ENCODE data around the gene TRPV6. TPM values are rescaled to one million over a fixed set of nuclear protein-coding genes. Genes with fewer than 3 reads are reported as not detected.
A peak's percentile ranks its signal among the peaks of the same experiment; 100 is the strongest.

TRPV6 gene
- not detected in 2 replicates for total RNA-seq (2014; rRNA removed)
- polyA plus RNA-seq (2012), result not detected

DNA sequence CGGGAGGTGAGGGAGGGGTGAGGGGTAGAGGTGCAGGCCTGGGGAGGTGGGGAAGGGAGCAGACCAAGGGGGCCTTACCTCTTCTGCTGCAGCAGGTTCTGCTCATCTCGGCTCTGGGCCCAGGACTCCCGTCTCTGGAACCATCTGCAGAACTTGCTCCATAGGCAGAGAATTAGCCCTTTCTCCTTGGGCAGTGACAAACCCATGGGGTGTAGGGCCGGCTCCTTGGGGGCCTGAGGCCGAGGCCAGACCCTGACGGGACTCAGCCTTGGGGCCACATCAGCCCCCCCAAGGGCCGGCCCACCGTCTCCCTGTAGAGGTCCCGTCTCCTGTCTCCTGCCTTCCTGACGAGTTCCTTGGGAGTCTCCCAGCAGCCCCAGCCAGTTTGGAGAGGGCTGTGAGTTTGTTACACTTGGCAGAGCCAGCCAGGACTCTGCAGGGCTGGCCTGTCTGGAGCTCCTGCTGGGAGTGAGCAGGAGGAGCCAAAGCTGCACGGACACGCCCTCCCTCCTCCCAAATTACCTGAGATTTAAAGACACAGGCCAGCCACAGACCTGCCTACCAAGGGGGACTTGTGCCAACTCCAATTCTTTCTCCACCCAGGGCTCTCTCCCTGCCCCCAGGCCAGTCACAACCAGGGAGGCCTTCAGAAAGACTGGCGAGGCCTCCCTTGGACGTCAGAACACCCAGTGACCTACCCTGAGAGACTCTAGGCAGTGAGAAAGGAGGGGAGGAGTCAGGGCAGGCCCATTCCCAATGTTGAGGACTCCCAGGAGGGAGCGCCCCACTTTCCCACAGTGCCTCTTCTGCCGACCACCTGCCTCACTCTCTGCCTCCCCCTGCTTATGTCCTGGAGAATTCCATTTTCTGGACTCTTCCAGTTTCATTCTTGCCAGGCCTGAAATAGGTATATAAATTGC lies at the start of gene TRPV6:
Gene TRPV6 (minus strand): TSS at position 435 of the 920 bp plus-strand sequence.
- DNase-seq (ENCODE audit: low read depth), result no peak

DNA sequence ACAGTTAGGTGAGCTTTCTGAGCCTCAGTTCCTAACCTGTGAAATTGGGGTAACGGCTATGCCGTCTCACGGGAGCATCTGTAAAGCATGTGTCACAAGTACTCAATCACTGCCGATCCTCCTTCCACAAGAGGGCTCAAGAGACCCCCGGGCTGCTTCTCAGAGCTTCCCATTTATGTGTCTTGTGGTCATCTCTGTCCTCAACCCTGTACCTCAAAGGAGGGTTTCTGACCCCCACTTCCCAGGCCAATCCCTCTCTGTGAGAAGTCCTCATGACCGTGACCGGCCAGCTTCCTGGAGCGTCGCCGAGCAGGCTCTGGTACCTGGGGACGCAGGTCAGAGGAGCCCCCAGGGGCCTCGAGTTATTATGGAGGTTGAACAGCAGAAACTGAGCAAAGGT lies 48.5 kb upstream of the TRPV6 start:
- DNase-seq (ENCODE audit: low read depth), result no peak

DNA sequence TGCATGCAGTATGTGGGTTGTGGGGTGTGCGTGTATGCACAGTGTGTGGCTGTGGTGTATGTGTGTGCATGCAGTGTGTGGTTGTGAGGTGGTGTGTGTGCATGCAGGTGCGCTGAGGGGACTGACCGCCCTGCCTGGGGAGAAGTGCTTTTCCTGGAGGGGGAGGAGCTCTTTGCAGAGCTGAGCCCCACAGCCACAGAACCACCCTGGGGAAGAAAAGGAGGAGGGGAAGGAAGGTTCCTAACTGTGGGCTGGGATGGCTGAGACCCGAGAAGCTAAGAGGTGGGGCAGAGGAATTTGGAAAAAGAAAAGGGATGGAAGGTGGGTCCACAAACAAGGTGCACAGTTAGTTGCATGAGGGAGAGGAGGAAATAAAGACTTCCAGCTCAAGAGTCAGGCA lies 48.1 kb upstream of the TRPV6 start, which contains the start of gene TRPV5:
Gene TRPV5 (minus strand): TSS at position 123 of the 400 bp plus-strand sequence. CDS start 287 bp downstream, outside the sequence.
- no peak for DNase-seq (ENCODE audit: low read depth)

DNA sequence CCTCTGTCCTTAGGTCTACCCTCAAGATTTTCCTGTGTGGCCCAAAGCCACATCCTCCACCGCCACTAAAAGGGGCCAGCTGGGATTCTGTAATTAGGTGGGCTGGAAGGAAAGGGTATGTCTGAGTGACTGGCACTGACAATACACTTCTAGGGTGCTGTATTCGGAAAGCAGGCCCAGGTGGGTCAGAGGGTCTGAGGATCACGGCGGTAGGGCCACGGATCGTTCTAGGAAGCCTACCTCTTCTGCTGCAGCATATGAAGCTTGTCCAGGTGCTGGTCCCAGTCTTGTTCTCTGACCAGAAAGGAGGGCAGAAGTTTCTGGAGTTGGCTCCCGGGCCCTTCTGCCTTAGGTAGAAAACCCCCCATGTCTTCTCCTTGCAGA lies 47.5 kb upstream of the TRPV6 start:
- no peak for DNase-seq (ENCODE audit: low read depth)

DNA sequence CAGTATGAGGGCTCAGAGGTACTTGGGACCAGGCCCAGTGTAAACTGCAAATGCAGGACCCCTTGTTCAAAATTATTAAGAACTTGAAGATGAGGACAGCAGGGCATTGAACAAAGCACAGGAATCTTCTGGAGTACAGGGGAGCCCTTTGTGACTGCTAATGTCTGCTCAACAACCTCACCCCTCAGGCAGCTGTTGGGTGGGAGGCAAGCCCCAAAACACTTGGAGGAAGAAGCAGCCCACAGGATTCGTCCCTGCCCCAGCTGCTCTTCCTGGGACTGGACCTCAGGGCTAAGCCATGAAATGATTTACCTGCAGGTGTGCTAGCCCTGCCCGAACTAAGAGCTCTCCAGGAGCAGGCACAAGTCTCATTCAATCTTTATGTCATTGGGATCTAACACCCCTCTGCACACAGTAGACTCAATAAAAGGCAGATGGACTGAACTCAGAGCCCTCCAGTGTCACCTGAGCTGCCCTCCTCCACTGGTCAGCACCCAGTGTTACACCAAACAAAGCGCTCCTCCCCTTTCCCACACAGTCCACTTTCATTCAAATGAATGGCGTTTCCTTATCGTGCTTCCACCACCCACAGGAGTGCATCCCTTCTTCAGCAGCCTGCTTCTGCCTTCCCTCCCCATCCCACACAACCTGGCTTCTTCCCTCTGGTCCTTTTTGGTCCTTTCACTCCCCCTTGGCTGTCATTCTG lies 47.0 kb upstream of the TRPV6 start:
- no peak for DNase-seq (ENCODE audit: low read depth)

DNA sequence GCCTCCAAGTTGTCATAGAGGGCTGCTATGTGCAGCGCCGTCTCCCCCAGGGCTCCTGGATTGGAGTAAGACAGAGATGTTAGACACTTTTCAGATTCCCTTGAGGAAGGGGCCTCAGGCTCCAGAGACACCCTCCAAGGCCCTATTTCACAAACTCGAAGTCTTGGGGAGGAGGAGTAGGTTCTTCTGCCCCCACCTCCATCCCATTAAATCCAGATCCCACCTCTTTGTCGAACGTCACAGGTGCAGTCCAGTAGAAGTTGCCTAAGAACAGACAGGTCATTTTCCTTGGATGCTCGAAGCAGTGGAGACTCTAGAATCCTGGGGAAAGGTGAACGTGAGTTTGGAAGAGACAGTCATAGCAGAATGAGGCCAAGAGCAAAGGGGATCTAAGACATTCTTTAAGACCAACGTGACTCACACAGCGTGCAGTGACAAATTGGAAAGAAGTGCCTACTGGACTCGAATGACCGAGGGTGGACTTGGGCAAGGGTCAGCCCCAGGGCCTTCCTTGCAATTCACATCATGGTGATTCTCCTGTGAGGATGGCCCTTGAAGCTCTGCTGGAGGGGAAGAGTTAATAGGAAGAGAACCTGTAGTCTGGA lies 44.7 kb upstream of the TRPV6 start:
- DNase-seq (ENCODE audit: low read depth), result no peak

DNA sequence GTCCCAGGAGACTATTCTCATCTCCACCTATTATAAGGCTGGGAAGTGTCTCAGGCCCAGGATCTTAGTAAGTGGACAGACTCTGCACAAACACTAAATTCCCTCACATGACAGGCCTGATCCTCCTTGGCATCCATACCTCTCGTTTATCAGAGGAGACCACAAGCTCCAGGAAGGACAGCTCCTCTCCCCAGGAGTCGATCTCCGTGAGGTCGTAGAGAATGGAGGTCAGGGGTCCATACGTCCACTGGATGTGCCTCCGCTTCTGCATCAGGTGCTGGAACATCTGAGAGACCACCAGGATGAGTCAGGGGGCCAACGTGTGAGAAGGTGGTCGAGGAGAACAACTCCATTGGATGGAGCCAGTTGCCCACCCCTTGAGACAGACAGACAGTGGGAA lies 42.4 kb upstream of the TRPV6 start:
- no peak for DNase-seq (ENCODE audit: low read depth)

DNA sequence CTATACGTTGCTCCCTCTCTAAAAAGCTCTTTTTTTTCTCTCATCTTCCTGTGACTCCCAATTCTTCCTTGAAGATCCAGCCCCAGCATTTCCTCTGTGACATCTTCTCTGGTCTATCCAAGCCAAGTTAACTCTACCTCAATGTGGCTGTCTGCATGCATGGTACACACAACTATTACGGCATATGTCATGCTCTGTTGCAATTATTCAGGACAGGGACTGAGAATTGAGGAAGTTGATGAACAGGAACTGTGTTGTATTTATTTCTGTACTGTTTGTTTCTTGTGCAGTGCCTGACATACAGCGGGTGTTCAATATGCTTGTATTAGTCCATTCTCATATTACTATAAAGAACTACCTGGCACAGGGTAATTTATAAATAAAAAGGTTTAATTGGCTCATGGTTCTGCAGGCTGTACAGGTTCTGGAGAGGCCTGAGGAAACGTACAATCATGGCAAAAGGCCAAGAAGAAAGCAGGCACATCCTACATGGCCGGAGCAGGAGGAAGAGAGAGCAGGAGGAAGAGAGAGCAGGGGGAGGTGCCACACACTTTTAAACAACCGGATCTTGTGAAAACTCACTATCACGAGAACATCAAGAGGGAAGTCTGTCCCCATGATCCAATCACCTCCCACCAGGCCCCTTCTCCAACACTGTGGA lies 41.7 kb upstream of the TRPV6 start:
- DNase-seq (ENCODE audit: low read depth), result no peak

DNA sequence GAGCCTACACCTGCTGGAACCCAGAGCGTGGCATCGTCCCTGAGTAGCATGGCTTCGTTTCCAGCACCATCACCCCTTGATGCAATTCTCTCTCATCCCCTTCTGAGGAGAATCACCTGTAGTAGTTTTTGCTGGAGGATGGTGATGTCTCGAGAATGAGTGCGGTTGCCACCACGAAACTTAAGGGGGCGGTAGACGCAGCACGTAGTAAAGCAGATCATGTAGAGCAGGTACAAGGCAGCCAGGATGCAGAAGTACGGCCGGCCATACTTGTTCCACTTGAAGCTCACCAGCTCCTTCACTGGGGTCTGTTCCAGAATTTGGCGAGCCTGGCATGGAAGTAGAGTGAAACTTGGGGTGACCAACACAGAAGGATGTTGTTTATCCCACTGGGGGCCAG lies 39.9 kb upstream of the TRPV6 start:
- no peak for DNase-seq (ENCODE audit: low read depth)

DNA sequence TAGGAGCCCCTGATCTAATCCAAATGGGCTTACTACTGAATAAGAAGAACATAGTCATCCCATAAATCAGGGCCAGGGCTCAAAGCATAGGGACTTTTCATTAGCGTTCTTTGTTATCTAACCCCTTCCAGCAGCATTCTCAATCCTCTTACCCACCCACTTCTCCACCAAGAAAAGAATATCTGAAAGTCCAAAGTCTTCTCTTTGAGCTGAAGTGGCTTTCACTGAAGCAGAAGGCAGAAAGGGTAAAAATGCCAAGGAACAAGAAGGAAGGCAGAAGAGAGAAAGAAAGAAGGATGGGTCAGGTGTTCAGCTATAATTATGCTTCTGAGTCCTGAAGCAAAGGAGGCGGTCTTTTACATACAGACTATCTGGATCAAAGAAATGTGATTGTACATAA lies 37.8 kb upstream of the TRPV6 start:
- DNase-seq (ENCODE audit: low read depth), result no peak

DNA sequence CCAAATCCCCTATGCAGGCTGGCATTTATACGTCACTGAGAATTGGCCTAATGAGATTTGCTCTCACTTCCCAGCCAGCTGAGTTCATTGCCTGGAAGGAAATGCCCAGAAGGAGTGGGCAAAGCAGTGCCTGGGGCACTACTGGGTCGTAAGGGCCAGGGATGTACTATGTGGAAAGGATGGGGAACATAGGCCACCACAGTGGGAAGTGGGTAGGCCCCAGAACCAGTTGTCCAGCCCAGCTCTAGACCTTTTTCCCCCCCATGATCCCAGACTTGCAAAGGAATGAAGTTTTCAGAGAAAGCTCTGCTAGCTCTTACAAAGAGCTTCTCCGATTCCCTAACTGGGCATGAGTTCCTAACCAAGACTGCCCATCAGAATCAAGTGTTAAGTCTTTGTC lies 34.1 kb upstream of the TRPV6 start:
- no peak for DNase-seq (ENCODE audit: low read depth)

DNA sequence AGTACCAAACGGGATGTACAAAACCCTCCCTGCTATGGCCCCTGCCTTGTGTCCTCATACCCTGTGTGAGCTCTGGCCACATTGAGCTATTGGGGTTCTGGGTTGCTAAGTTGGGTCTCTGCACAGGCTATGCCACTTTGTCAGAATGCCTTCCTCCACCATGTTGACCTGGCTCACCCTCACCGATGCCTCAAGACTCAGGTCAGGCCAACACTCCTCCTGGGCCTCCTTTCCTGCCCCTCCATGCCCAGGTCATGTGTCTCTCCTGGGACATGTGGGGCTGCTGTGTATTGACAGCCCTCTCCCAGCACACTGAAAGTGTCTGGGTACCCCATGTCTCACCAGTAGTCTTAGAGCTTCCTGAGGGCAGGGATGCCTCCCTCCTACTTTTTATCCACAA lies 33.4 kb upstream of the TRPV6 start:
- DNase-seq (ENCODE audit: low read depth), result no peak

DNA sequence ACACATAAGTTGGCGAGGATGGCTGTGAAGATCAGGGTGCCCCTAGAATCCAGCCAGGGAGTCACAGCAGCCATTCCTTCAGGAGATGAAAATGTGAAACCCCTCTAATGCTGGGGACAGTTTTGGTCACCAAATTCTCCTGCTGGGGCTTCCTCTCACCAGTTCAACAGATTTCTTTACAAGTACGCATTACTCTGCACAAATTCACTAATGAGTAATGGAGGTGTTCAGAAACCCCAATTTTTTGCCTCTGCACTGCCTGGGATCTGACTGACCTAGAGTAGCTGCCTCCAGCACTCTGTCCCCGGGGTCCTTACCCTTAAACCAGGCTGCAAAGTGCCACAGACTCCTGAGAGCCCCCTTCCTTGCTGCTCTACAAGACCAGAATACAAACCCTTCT lies 31.9 kb upstream of the TRPV6 start:
- DNase-seq (ENCODE audit: low read depth), result no peak

DNA sequence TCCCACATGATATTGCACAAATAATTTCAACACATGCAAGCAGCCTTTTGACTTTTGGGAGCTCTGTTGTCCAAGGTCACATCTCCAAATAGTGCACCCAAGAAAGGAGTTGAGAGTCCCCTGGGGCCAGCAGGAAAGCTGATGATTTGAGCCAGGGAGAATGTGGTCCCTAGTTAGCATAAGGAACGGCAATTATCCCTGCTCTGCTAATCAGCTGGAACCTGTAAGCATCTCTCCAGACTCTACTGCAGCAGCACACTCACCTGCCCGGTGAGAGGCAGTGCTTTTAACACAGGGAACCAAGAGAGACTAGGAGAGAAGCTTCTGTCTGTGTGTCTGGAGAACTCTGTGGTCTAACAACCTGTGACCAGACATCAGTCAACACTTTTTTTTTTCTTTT lies 31.0 kb upstream of the TRPV6 start:
- no peak for DNase-seq (ENCODE audit: low read depth)

DNA sequence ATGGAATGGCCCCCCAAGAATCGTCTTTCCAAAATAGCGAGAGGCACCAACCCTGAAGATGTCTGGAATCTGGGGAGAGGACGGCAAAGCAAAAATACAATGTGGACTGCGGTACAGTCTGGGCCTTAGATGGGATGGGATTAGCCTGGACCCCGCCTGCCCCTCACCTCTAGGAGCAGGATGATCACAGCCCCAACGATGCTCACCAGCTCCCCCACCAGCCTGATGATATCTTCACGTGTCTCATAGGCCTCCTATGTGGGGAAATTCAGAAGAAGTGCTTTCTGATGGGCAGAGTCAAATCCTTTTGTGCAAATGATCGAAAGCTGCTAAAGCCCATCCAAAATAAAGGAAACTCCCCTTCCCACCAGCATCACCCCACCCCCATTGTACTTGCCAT lies 29.8 kb upstream of the TRPV6 start:
- DNase-seq (ENCODE audit: low read depth), result no peak

DNA sequence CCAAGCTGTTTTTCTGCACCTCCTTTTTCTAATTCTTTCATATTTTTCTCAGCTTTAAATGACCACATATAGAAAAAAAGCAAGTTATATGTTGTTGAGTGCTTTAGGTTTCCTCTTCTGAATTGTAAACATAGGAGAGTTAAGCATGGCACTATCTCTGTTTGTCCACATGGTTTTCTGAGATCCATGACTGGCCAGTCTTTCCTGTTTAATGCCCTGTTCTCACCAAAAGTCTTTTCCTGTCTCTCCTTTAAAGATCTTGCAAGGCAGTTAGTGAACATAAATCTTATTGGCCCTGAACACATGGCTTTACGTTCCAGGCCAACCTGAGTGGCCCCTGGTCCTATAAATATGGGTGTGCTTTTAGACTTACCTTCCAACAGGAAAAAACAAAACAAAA lies 28.6 kb upstream of the TRPV6 start:
- no peak for DNase-seq (ENCODE audit: low read depth)

DNA sequence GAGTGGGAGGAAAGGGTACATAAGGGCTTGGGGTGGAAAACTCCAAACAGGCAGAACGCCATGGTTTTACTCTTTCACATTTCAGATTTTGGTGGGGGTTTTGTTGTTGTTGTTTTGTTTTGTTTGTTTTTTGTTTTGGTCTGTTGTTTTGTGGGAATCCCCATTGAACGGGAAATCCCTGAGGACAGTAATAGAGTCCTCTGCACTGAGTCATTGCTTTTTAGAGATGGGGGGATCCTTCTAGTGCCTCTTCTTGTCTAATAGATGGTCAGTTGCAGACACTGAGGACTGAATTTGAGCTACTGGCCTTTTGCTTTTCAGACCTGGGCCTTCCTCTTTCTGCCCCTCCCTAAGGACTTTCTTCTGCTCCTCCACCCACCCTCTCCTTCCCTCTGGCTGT lies 28.0 kb upstream of the TRPV6 start:
- no peak for DNase-seq (ENCODE audit: low read depth)

DNA sequence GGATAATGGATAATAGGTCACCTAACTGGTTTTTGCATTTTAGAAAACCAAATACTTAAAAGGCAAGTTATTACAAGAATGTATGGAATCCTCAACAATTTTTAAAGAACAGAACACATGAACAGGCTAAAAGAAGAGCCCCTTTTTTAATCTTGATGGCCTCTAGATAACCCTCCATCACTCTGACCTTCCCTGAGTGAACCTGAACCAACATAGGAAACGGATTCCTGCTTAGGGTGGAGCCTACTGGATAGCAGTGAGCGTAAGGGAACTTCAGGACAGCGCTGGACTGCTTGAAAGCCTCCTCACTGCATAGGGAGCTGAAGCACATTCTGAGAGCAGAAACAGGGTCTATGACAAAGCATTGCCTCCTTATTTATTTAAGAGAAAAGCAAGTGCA lies 27.5 kb upstream of the TRPV6 start:
- DNase-seq (ENCODE audit: low read depth), result no peak

DNA sequence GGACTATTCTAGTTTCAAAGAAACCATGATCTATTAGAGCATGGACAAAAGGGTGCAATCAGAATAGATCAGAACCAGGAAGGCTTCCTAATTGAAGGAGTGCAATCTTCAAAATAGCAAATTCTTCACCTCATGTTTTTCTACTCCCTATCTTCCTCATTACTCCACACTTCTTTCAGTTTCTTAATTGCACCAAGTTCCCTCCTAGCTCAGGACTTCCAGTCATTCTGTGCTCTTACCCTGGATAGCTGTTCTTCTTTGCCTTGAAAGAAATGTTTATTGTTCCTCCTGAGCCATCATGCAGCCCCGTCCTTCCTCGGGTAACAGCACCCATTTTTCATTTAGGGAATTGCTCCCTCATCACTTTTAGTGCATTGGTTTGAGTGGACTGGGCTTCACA lies 24.9 kb upstream of the TRPV6 start:
- no peak for DNase-seq (ENCODE audit: low read depth)

DNA sequence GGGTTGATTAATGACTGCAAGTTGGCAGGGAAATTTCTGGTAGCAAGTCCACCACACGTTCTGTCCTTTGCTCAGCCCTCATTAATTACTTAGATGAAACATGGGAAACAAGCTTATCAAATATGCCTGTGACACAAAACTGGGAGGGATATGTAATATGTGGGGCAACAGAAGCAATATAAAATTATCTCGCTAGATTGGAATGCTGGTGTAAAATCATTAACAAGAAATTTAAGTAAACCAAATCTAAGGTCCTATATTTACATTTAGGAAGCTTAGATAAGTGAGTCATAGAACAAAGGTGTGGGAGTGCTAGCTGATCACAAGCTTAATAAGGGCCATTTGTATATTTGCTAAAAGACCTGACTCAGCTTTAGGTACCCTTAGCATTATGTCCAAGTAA lies 24.5 kb upstream of the TRPV6 start:
- no peak for DNase-seq (ENCODE audit: low read depth)

DNA sequence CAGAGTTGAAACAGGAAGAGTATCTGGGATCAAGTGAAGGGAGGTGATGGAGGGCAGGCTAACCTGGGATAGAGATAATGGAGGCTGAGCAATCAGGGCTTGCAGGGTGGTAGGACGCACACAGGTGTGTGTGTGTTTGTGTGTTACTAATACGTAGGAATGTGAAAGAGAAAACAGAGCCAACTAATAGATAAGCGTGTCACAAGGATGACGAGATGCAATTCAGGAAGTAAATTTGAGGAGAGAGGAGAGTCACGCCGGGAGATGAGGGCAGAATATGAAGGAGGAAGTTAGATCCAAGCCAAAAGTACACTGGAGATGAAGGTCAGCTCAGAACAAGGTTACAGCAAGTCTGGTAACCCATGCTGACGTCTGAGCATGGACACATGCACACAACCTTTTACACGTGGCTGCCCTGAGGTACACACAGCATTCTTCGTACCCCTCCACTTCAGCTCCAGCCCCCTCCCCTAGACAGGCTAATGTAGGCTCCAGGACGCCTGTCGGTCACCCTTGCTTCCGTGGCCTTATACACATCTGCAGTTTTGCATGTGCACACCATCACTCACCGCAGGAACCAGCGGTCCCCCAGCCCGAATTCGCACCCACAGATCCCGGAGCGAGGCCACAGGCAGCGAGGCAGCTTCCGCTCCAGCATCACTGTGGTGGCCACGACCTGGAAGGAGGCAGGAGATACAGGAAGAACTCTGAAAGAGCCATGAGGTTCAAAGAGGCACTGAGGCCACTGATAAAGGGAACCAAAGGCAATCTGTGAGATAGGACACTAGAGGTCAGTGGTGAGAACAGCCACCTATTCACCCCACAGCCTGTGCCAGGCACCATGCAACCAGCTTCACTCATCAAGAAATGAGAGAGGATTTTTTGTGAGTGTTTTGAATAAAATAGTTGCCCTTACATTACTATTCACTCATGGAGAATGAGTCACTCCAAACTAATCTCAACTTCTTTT lies 23.7 kb upstream of the TRPV6 start:
- DNase-seq (ENCODE audit: low read depth), result peak; percentile 21
